ENCODE data around the gene VEZT.

The VEZT gene

GRCh38 chr12:95173392-95174251 is 44.0 kb upstream of the VEZT start:
- no peak for DNase-seq (ENCODE audit: low read depth in 1 of 2, low spot score in 1 of 2)
- Histone ChIP-seq H3K4me3 (replicated peaks; ENCODE audit: insufficient read depth, low read length) (no peak overlapping the region), H3K27ac (replicated peaks) (no peak overlapping the region), H3K27me3 (ENCODE audit: insufficient read depth, poor library complexity, severe bottlenecking) (no peaks in the 10 kb centered on the region)
- TF ChIP-seq POLR2AphosphoS5 (IDR thresholded peaks at IDR 0.05; ENCODE audit: low read depth) (no peak), CTCF (IDR thresholded peaks at IDR 0.05; ENCODE audit: insufficient read depth, low read length) (no peak), GABPA (IDR thresholded peaks at IDR 0.05; ENCODE audit: low read depth) (no peak), SPI1 (IDR thresholded peaks at IDR 0.05; ENCODE audit: borderline replicate concordance, low read depth) (no peak)
- TF ChIP-seq, protein P1, sequence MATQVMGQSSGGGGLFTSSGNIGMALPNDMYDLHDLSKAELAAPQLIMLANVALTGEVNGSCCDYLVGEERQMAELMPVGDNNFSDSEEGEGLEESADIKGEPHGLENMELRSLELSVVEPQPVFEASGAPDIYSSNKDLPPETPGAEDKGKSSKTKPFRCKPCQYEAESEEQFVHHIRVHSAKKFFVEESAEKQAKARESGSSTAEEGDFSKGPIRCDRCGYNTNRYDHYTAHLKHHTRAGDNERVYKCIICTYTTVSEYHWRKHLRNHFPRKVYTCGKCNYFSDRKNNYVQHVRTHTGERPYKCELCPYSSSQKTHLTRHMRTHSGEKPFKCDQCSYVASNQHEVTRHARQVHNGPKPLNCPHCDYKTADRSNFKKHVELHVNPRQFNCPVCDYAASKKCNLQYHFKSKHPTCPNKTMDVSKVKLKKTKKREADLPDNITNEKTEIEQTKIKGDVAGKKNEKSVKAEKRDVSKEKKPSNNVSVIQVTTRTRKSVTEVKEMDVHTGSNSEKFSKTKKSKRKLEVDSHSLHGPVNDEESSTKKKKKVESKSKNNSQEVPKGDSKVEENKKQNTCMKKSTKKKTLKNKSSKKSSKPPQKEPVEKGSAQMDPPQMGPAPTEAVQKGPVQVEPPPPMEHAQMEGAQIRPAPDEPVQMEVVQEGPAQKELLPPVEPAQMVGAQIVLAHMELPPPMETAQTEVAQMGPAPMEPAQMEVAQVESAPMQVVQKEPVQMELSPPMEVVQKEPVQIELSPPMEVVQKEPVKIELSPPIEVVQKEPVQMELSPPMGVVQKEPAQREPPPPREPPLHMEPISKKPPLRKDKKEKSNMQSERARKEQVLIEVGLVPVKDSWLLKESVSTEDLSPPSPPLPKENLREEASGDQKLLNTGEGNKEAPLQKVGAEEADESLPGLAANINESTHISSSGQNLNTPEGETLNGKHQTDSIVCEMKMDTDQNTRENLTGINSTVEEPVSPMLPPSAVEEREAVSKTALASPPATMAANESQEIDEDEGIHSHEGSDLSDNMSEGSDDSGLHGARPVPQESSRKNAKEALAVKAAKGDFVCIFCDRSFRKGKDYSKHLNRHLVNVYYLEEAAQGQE (IDR thresholded peaks at IDR 0.05; ENCODE audit: insufficient replicate concordance, low read depth), result no peak

DNA sequence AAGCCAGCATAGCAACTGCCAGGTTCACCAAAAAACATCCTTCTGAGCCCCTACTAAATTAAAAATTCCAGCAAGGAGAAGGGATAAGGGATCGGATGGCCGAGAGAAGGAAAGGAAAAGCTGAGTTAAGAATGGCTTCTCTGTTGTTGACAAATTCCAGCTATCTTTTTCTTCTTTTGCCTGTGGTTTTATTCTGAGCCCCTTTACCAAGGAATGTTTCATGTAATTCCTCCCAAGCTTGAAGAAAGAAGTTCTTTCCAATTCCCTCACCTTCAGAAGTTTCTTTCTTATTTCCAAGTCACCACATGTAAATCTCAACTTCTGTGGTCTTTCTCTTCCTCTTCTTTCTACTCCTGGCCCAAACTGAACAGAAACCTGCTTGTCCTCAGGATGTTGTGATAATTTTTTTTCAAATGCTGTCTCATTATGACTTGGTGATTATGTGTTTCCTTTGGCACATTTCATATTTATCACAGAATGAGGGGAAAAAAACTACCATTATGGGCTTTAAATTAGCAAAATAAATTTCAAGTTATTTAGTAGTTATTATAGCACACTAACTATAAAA is 40.3 kb upstream of the VEZT start:
- no peak for TF ChIP-seq GABPA (IDR thresholded peaks at IDR 0.05; ENCODE audit: low read depth)
- no peak for TF ChIP-seq SPI1 (IDR thresholded peaks at IDR 0.05; ENCODE audit: borderline replicate concordance, low read depth)
- TF ChIP-seq, protein P1 (IDR thresholded peaks at IDR 0.05; ENCODE audit: insufficient replicate concordance, low read depth), result no peak
- TF ChIP-seq POLR2AphosphoS5 (IDR thresholded peaks at IDR 0.05; ENCODE audit: low read depth), result no peak
- no peak for TF ChIP-seq CTCF (IDR thresholded peaks at IDR 0.05; ENCODE audit: insufficient read depth, low read length)
- Histone ChIP-seq H3K27me3 (ENCODE audit: insufficient read depth, poor library complexity, severe bottlenecking) (no peaks in the 10 kb centered on the region), H3K4me3 (replicated peaks; ENCODE audit: insufficient read depth, low read length) (no peak overlapping the region), H3K27ac (replicated peaks) (no peak overlapping the region)
- no peak for DNase-seq (ENCODE audit: low read depth in 1 of 2, low spot score in 1 of 2)

GRCh38 chr12:95178136-95178535 is 39.5 kb upstream of the VEZT start:
- TF ChIP-seq CTCF (IDR thresholded peaks at IDR 0.05; ENCODE audit: insufficient read depth, low read length) (no peak), SPI1 (IDR thresholded peaks at IDR 0.05; ENCODE audit: borderline replicate concordance, low read depth) (no peak), POLR2AphosphoS5 (IDR thresholded peaks at IDR 0.05; ENCODE audit: low read depth) (no peak), GABPA (IDR thresholded peaks at IDR 0.05; ENCODE audit: low read depth) (no peak)
- TF ChIP-seq, protein P1 (IDR thresholded peaks at IDR 0.05; ENCODE audit: insufficient replicate concordance, low read depth), result no peak
- DNase-seq (ENCODE audit: low read depth in 1 of 2, low spot score in 1 of 2), result no peak
- Histone ChIP-seq H3K27me3 (ENCODE audit: insufficient read depth, poor library complexity, severe bottlenecking) (no peaks in the 10 kb centered on the region), H3K4me3 (replicated peaks; ENCODE audit: insufficient read depth, low read length) (no peak overlapping the region), H3K27ac (replicated peaks) (no peak overlapping the region)
